ENCODE measurements around the gene CAPRIN2.

DNA sequence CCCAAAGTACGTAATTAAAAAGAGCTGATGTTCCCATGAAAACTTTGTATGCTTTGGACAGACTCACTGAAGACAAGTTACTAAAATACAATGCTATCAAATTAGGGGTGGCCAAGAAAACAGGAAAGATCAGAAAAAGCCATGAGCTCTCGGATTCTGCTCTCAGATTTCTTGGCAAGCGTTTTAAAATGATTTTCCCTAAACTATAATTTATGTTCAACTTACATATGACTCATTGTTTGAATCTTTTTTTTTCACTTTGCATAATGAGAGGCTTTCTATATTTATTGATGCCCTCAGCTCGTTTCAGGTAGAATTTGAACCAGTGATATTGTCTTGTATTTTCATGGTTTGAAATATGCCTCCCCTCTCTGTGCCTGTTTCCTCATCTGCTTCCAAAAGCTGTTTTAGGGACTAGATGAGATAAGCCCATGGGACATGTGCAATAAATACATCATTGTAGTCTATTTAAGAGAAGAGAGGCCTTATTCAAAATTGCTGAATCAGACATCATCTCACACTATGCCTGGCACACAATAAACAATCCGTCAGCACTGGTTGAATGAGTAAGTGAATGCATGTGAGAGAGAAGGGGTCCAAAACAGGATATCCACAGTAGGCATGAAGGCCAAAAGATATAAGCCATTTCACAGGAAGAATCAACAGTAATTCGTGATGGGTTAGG, 54.4 kb downstream of the CAPRIN2 start:
- no peak; the same call in 1 of the 2 replicates for TF ChIP-seq BHLHE40 (IDR thresholded peaks at IDR 0.05; ENCODE audit: low read depth, low read length)
- TF ChIP-seq, protein P1, sequence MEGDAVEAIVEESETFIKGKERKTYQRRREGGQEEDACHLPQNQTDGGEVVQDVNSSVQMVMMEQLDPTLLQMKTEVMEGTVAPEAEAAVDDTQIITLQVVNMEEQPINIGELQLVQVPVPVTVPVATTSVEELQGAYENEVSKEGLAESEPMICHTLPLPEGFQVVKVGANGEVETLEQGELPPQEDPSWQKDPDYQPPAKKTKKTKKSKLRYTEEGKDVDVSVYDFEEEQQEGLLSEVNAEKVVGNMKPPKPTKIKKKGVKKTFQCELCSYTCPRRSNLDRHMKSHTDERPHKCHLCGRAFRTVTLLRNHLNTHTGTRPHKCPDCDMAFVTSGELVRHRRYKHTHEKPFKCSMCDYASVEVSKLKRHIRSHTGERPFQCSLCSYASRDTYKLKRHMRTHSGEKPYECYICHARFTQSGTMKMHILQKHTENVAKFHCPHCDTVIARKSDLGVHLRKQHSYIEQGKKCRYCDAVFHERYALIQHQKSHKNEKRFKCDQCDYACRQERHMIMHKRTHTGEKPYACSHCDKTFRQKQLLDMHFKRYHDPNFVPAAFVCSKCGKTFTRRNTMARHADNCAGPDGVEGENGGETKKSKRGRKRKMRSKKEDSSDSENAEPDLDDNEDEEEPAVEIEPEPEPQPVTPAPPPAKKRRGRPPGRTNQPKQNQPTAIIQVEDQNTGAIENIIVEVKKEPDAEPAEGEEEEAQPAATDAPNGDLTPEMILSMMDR (conservative IDR thresholded peaks at IDR 0.05; ENCODE audit: low read depth, low read length): no peak

Data from IMR-90 (cell line).